Neural progenitor cell (in vitro differentiated cells): ENCODE data around the gene MLX.
"Not testable (repeated sequence)": the region's sequence is repeated elsewhere in the genome, so short reads cannot be mapped to it uniquely, and the experiment has no call there.

Experiments
- EZH2 ChIP-seq: fragments of 200-600 bp; sonication (generic); IDR thresholded peaks from 2 replicates; pipeline ENCODE4 v1.6.1; 2017; ENCODE audit warnings: antibody characterized with exemption, mild to moderate bottlenecking, moderate library complexity
- TF ChIP-seq, protein P1 (sequence below): fragments of 200-600 bp; sonication (generic); IDR thresholded peaks from 2 replicates; pipeline ENCODE4 v1.5.1; 2017; ENCODE audit warnings: antibody characterized with exemption, mild to moderate bottlenecking

DNA sequence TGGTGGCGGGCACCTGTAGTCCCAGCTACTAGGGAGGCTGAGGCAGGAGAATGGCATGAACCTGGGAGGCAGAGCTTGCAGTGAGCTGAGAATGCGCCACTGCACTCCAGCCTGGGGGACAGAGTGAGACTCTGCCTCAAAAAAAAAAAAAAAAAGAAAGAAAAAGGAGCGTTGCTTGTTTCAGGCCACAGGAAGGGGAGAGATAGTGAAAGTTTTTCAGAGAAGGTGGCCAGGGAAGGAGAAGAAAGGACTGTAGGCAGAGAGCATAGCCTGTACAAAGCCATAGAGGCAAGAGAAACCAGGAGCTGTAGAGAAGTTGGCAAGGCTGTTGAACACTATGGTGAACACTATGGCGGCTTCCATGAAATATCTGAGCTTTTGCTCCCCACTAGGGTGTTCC lies 26.3 kb upstream of the MLX start:
- TF ChIP-seq, protein P1, sequence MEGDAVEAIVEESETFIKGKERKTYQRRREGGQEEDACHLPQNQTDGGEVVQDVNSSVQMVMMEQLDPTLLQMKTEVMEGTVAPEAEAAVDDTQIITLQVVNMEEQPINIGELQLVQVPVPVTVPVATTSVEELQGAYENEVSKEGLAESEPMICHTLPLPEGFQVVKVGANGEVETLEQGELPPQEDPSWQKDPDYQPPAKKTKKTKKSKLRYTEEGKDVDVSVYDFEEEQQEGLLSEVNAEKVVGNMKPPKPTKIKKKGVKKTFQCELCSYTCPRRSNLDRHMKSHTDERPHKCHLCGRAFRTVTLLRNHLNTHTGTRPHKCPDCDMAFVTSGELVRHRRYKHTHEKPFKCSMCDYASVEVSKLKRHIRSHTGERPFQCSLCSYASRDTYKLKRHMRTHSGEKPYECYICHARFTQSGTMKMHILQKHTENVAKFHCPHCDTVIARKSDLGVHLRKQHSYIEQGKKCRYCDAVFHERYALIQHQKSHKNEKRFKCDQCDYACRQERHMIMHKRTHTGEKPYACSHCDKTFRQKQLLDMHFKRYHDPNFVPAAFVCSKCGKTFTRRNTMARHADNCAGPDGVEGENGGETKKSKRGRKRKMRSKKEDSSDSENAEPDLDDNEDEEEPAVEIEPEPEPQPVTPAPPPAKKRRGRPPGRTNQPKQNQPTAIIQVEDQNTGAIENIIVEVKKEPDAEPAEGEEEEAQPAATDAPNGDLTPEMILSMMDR: not testable (repeated sequence)
- not testable (repeated sequence) for TF ChIP-seq EZH2
